Amniotic epithelial cell (primary cell): Measurements from ENCODE around the gene COL9A3.

Source experiments
- DNase-seq: peaks from one replicate; pipeline ENCODE4 v3.0.0-alpha.2; 2010; ENCODE audit warnings: low read depth

COL9A3 gene

DNA sequence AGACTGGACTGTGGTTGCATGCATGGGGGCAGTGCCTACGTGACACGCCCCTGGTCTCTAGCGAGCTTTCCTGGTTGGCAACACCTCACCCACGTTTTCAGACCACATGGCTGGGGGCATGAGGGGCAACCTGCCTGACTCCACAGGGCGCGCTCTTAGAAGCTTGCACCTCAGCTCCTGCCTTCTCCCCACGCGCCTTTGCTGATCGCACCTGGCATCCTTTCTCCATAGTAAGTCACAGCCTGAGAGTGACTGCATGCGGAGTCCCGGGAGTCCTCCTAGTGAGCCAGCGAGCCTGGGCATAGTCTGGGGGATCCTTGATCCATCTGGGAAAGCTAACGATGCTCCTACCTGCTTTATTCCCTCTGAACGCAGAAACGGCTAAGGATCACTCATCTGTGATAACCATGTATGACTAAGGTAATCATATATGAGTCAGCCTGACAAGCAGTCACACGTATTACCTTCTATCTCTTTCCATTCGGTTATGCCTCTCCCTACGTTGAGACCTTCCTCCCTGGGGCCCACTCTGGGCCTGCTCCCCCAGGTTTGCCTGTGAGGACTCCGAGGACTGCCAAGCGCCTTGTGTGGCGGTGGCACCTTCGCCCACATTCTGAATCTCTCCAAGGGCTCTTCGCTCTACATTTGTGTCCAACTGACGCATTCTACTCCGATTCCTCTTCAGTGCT is 40.2 kb downstream of the COL9A3 start:
- no peak for DNase-seq

DNA sequence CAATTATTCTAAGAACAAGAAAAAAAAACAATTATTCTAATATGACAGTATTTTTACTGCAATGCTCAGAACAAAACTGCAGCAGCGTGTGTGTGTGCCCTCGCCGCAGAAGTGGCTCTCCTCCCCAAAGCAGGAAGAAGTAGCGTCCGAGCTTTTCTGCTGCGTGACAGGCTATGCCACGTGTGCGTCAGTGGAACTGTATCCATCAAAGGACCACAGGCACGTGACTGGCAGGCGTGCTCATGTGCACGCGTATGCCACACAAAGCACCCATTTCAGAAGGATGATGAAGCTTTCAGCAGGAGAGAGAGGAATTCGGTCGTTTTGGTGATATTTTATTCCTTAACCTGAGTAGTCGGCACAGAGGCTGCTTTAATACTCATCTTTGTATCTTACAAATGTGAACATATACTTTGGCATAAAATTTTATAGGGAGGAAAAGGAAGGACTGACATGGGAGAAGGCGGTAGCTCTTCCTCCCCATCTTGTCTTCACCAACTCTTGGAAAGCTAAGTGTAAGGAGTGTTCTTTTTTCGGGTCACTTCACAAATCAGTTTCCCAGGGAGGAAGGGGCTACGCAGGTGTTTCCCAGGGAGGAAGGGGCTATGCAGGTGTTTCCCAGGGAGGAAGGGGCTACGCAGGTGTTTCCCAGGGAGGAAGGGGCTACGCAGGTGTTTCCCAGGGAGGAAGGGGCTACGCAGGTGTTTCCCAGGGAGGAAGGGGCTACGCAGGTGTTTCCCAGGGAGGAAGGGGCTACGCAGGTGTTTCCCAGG is 41.4 kb downstream of the COL9A3 start:
- DNase-seq = no peak

DNA sequence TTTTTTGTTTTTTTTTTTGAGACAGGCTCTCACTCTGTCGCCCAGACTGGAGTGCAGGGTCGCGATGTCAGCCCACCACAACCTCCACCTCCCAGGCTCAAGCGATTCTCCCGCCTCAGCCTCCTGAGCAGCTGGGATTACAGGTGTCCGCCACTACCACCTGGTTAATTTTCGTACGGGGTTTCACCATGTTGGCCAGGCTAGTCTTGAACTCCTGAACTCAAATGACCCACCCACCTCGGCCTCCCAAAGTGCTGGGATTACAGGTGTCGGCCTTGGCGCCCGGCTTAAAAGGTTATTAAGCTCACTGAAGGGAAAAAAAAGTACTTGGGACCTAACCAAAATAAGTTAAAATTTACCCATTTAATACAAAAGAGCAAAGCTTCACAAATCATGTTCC is 42.9 kb downstream of the COL9A3 start:
- DNase-seq = no peak

DNA sequence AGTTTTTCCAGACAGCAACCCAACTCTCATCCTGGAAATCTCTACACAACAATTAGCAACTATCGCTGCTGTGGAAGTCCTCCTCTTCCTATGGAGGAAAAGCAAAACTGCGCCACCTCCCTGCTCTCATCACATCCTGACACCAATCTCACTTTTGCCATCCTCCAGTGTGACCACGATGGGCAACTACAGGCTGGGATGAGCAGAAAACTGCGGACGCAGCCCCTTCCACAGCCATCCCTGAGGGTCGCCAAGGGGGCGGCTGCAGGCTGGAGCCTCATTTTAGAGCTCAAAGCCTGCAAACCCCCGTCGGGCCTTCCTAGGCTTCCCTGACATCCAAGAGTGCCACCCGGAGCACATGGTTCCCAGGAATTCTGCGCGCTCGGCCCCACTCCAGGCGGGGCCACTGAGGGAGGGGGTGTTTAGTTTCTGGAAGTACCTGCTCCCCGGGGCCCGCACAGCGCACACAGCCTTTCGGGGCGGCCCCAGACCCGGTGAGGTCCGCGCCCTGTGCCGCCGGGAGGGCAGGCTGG is 43.6 kb downstream of the COL9A3 start:
- DNase-seq = peak; percentile 39

DNA sequence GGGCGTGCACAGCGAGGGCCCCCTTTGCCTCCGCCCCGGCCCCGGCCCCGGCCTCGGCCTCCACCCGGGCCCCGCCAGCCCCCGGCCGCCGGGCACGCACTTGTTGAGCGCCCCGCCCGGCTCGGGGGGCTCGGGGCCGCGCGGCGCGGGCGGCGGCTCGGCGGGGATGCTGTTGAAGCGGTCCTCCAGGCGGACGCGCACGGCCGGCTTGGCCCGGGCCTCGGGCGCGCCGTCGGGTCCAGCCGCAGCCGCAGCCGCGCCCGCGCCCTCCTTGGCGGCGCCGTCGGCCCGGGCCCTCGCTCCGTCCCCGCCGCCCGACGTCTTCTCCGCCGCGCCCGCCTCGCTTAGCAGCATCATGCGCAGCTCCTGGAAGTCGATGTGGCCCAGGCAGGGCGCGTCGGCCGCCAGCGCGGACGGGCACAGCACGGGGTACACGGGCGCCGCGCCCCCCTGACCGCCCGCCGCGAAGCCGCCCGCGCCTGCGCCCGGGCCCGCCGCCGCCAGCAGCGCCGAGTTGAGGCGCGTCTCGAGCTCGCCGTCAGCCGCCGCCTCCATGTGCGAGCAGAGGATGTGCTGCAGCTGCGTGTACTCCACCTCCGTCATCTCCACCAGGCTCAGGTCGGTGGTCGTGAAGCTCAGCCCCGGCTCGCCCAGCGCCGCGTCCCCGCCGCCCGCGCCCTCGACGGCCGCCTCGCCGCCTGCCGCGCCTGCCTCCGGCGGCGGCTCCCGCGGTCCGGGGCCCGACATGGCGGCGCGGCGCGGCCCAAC is 44.3 kb downstream of the COL9A3 start:
- no peak for DNase-seq

DNA sequence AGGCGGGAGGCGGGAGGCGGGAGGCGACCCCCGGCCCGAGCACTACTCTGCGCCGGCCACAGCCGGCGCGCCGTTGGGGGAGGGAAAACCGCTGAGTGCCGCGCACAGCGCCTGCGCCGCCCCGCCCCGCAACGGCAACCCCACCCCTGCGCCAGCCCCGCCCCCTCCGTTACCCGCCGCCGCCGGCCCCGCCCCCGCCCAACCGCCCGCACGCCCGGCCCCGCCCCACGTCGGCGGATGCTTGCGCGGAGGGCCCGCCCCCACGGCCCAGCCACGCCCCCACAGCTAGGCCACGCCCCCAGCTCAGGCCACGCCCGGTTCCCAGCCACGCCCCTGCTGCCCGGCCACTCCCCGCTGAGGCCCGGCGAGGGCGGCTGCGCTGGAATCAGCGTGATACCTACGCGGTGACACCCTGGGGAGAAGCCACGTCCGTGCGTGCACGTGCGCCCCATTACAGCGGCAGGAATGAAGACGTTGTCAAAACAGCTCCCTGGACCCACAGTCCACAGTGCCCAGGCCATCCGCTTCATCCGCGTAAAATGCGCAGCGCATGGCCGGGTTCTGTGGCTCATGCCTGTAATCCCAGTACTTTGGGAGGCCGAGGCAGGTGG is 45.0 kb downstream of the COL9A3 start, which contains the start of gene TCFL5:
Gene TCFL5, minus strand, starts transcription at position 97 of the 611 bp plus-strand sequence. CDS start 152 bp downstream, outside the sequence.
- peak; percentile 84 for DNase-seq

DNA sequence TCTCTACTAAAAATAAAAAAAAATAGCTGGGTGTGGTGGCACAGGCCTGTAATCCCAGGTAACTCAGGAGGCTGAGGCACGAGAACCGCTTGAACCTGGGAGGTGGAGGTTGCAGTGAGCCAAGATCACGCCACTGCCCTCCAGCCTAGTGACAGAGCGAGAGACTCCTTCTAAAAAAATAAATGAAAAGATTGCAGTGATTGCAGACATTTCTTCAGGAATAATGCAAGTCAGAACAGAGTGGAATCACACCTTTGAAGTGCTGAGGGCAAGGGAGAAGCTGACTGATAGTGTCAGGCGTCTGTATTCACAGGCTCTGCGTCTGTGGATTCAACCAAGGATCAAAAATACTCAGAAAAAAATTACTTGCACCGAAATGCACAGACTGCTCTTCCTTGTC is 47.4 kb downstream of the COL9A3 start:
- DNase-seq = no peak

DNA sequence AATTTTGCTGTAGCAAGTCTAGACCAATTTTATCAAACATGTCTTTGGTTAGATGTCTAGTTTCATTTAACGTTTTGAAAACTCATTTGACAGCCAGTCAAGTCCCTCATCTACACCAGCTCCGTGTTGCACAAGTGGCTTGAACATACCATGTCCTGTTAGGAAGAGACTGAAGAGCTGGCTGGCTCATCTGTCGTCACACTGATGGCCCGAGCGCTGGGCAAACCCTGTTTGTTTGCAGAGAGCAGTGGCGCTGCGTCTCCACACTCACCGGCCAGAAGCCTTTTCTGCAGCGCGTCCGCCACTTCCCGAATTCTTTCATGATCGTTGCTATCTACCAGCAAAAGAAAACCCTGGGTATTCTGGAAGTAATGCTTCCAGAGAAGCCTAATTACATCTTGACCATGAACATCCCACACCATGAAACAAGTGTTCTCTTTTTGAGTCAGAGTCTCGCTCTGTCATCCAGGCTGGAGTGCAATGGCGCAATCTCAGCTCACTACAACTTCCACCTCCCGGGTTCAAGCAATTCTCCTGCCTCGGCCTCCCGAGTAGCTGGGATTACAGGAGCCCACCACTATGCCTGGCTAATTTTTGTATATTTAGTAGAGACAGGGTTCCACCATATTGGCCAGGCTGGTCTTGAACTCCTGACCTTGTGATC is 55.5 kb downstream of the COL9A3 start:
- peak; percentile 12 for DNase-seq

DNA sequence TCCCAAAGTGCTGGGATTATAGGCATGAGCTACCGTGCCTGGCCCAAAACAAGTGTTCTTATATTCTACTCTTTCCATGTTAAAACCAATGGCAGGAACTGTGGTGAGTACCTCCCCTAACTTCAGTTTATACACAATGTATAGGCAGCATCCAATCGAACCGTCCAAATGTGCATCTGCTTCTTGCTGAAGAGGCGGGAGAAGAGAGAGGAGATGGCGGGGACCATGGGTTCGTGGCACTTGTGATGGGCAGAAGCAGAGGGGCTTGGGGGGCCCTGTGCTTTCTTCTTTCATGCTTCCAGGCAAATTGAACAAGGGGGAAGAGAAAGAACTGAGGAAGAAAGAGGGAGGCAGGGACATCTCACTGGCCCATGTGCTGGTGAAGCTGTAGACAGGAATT is 56.0 kb downstream of the COL9A3 start:
- no peak for DNase-seq

DNA sequence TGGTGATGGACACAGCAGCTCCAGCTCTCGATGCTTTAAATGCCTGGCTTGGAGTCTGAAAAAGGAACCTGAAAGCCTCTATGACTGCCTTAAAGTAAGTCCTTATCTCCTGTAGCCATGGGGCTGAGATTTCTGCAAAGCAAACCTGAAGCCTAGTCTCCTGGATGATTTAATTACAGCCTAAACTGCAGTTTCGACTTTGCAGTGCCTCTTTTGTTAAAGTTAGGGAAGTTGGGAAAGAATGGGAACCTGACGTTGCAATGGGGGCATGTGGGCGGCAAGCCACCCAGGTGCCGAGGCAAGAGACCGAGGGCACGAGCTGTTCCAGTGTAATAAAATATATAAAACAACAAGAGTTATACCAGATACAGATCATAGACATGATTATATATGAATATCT is 56.4 kb downstream of the COL9A3 start:
- no peak for DNase-seq

DNA sequence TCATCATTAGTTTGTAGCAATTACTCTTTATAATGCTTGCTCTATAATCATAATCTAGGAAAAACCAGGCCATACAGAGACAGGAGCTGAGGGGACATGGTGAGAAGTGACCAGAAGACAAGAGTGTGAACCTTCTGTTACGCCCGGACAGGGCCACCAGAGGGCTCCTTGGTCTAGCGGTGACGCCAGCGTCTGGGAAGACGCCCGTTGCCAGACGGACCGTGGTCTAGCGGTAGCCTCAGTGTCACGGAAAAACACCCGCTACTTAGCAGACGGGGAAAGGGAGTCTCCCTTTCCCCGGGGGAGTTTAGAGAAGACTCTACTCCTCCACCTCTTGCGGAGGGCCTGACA is 56.8 kb downstream of the COL9A3 start:
- DNase-seq = peak; percentile 69

DNA sequence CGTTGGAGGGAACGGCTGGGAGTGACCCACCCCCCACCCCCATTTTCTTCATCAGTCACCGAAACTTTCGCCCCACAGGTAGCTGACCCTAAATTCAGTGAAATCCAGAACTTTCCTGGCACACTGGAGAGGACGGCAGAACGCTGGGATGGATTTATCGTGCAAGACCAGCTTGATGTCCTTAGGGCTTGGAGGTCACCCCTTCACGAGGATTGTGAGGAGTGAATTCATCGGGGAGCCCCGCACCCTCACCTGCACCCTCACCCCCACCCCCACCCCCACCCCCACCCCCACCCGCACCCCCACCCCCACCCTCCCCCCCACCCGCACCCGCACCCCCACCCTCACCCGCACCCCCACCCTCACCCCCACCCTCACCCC is 58.1 kb downstream of the COL9A3 start:
- no peak for DNase-seq

DNA sequence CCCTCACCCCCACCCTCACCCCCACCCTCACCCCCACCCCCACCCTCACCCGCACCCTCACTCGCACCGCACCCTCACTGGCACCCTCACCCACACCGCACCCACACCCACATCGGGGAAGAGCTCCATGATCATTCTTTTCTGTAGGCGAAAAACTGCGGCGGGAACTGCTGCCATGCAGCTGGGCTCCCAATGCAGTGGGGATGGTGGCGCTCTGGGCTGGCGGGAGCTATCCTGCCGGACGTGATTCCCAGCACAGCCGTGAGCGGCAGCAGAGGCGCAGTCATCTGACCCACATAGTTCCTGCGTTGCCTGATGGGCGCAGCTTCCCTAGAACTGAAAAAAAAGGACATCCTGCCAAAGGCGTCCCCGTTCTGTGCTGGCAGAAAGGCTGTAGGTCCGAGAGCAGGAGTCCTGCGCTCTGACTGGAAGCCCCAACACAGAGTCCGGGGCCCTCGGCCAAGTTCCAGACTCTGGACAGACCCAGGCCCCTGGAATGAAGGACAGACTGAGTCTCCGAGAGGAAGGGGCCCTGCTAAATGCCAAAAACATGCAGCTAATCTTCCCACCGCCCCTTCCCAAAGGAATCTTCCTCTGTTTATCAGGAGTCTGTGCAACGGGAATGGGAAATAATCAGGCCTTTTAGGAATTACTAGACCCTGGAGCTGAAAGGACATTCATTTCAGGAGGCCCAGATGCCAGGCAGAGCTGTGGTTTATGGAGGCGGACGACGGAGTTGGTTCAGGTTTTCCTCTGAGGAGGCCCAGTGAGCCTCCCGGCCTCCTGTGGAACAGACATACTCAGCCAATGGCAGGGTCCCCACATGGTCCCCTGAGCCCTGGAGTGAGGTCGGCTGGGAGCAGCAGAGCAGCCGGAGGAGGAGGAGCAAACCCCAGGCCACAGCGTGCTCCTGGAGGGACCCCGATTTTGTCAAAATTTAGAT is 58.8 kb downstream of the COL9A3 start:
- DNase-seq = peak; percentile 87

DNA sequence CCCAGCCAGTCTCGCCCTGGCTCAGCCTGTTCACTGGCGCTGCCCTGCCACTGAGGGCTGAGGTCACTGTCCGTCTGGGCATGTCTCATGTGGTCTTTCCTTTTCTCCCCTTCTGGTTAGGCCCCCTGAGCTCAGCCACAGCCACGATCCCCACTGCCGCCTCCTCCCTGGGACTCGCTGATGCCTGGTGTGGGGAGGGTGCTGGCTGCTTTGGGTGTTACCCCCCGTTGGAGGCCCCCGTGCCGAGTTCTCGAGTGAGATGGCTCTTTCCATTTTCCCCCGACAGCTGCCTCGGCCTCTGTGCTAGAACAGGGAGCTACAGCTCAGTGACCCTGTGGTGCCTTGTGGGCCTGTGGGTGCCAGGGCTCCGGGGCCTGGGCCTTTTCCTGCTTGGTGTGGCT is 59.7 kb downstream of the COL9A3 start:
- no peak for DNase-seq

DNA sequence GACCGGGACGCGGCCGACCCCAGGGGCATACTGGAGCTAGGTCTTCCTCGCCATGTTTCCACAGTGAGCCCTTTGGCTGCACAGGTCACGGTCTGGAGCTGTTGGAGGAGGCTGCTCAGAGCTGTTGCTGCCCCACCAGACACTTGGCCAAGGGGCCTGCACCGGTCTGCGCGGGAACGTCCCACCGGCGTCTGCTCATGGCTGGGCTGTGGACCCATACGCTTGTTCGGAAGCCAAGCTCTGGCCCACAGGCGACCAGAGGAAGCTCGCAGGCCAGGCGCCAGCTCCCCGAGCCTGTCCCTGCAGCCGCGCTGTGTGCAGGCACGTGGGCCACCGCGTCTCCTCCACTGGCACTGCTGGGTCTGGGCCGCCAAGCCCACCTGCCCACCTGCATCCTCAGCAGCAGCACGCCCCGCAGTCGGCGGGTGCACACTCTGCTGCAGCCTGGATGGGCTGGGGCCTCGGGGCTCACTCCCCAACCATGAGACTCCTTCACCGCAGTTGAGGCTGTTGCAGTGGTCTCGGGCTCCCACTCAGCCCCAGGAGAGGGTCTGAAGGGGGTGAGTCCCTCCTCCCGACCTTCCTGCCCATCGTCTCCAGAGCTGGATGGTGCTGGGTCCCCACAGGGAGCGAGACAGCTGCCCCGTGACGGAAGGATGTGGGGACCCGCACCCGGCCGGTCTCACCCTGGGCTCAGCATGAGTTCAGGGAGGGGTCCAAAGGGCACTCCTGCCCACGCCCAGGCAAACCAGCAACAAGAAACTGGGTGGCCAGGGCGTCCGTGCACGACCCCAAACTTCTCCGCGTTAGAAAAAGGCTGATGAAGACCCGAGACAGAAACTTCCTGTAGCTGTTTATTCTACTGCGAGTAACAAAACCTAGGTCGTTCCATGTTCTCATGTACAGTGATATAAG is 60.3 kb downstream of the COL9A3 start:
- no peak for DNase-seq

DNA sequence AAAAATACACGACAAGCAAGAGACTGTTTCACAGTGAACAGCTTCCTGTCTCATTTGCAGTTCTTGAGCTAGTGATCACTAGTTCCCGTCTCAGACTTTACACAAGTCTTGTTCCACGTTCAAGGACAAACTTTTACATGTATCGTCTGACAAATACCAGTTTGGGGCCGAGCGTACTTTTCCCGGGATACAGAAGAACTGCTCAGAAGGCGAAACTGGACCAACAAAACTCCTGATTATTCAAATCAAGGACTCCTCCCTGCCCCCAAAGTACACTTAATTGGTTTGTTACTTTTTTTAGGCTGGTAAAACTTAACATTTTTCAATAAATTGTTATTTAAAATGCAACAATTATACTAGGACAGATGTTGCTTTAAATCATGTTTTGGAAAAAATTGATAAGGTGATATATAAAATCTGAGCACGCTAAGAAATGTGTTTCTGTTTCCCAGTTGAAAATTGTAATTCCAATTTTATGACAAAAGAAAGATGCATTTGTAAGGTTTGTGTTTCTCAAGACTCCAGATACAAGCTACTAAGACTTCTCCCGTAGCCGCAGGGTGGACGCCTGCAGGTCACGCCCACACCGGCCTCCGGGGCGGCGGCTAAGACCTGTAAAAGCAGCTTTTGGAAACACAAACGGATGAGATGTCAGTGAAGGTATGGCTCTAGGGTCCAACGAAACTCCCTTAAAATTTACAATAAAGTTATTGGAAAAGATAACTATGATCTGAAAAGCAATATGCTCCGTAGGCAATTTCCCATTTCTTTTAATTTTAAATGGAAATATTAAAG is 61.6 kb downstream of the COL9A3 start:
- peak; percentile 25 for DNase-seq

DNA sequence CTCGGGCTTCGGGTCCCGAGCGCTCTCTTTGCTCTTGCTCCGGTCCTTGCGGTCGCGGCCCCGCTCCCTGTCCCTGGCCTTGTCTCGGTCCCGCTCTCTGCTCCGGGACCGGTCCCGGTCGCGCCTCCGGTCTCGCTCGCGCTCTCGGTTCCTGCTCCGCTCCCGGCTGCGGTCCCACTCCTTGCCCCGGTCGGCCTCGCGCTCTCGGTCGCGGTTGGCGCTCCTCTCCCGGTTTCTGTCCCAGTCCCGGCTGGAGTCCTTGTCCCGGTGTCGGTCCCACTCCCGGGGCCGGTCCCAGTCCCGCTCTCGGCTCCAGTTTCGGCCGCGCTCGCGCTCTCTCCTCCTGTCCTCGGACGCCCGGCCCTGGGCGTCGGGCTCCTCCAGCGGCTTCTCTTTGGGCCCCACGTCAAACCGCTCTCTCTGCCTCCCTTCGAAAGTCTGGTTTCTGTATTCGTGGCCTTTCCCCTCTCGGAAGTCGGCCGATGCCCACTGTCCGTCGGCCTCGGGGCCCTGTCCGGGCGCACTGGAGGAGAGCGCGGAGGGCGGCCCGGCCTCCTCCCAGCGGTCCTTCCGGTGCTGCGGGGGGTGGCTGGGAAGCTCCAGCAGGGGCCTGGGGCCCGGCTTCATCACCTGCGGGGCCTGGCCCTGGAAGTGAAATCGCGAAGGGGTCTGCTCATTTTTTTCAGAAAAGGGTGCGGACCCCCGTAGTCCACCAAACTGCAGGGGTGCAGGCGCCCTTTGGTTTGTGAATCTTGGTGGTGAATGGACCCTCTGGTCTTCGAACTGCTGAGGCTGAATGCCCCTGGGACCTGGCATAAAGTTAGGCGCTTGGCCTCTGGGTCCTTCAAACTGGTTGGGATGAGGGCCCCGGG is 62.7 kb downstream of the COL9A3 start:
- DNase-seq = no peak
